ENCODE data around the gene TBC1D4.

The TBC1D4 gene

DNA sequence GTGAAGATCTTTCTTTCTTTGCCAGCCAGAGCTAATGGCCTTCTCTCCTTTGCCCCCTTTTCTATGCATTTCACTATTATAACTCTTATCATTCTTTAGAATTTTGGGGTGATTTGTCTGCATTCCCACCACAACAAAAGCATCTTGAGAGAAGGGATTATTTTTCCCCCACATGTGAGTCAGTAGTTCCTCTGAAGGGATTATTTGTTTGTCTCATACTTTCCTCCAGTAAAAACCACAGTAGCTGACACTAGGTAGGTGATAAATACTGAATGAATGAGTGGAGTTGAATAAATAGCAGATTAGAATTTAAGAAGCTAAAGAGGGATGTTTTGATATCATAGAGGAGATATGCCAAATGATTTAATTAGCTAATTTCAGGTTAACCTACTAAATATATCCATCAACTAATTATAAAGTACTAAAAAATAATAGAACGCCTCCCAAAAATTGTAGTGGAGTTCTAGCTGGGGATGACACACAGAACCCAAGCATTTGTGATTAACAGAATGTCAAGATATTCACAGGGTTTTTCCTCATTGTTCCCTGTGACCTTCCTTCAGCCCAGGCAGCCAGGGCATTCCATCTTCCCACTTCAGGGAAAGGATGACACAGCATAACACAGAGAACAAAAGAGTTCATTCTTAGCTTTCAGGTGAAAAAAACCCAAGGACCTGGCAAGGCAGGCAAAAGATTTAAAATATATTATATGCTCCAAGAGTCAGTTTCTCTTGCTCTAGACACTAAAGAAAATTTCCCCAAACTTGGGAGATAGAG, 3.5 kb upstream of the TBC1D4 start:
- peaks cover 3 to 10% of the 10 kb centered on the region in 2 experiments for H3K4me1 ChIP-seq (ENCODE audit: control insufficient read depth in 1 of 2, insufficient read depth in 2 of 2, low read length in 2 of 2)
- WGBS (ENCODE audit: extremely low coverage, insufficient coverage, insufficient read length): no CpG with 5 or more reads among the region's 1 CpG
- H3K14ac ChIP-seq (ENCODE audit: low read length): no peak overlapping the region
- no peaks in the 10 kb centered on the region for H3K9me3 ChIP-seq (ENCODE audit: insufficient read depth, low read depth, low read length)
- H4K91ac ChIP-seq (ENCODE audit: low read depth, low read length): no peak overlapping the region
- H4K8ac ChIP-seq (ENCODE audit: low read depth, low read length): no peak overlapping the region
- H2BK5ac ChIP-seq (ENCODE audit: low read depth, low read length, poor library complexity): no peak overlapping the region
- no peaks in the 10 kb centered on the region for H3K36me3 ChIP-seq (ENCODE audit: control insufficient read depth in 1 of 2, insufficient read depth in 2 of 2, low read length in 2 of 2)
- H3K23ac ChIP-seq (ENCODE audit: low read length): no peak overlapping the region
- H2AFZ ChIP-seq (ENCODE audit: insufficient read depth, low read length, poor library complexity): no peak overlapping the region
- H3K27ac ChIP-seq (ENCODE audit: low read depth, low read length): no peak overlapping the region
- no peak for DNase-seq
- no peak overlapping the region for H3K4me3 ChIP-seq (ENCODE audit: low read depth, low read length)
- peaks cover 6% of the 10 kb centered on the region for H3K79me1 ChIP-seq (ENCODE audit: low read length)
- H3K9ac ChIP-seq (ENCODE audit: low read length): no peak overlapping the region
- no peak overlapping the region for H2AK5ac ChIP-seq (ENCODE audit: low read length)
- H4K12ac ChIP-seq (ENCODE audit: low read depth, low read length): no peak overlapping the region
- H3K18ac ChIP-seq (ENCODE audit: low read length): no peak overlapping the region
- no peak overlapping the region for H3K4me2 ChIP-seq (ENCODE audit: low read length)
- no peaks in the 10 kb centered on the region for H3K79me2 ChIP-seq (ENCODE audit: control insufficient read depth, insufficient read depth, low read length, poor library complexity)
- no peaks in the 10 kb centered on the region for H3K27me3 ChIP-seq (ENCODE audit: insufficient read depth, low read length)
- H3K4ac ChIP-seq (ENCODE audit: low read depth, low read length): no peak overlapping the region
- no peak overlapping the region for H2BK12ac ChIP-seq (ENCODE audit: low read length)
- H2BK120ac ChIP-seq (ENCODE audit: insufficient read depth, low read length, poor library complexity): no peak overlapping the region

DNA sequence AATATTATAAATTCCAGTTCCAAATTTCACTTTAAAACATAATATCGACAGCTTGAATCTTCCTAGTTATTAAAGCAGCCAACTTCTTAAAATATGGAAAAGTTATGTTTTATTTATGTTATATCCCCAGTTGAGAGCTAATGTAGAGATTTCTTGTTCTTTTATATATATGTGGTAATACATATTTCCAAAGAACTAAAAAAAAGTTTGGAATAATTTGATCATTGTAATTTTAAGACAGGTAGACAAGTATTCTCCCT, 781 bp upstream of the TBC1D4 start:
- Histone ChIP-seq H4K12ac (ENCODE audit: low read depth, low read length) (no peak overlapping the region), H3K4me2 (ENCODE audit: low read length) (no peak overlapping the region), H3K27me3 (ENCODE audit: insufficient read depth, low read length) (no peaks in the 10 kb centered on the region), H2BK12ac (ENCODE audit: low read length) (no peak overlapping the region), H2AK5ac (ENCODE audit: low read length) (no peak overlapping the region), H3K4me3 (ENCODE audit: low read depth, low read length) (no peak overlapping the region), H4K8ac (ENCODE audit: low read depth, low read length) (no peak overlapping the region), H2BK5ac (ENCODE audit: low read depth, low read length, poor library complexity) (no peak overlapping the region), H3K23ac (ENCODE audit: low read length) (no peak overlapping the region), H3K9ac (ENCODE audit: low read length) (no peak overlapping the region), H2AFZ (ENCODE audit: insufficient read depth, low read length, poor library complexity) (no peak overlapping the region), H3K36me3 (ENCODE audit: control insufficient read depth in 1 of 2, insufficient read depth in 2 of 2, low read length in 2 of 2) (no peaks in the 10 kb centered on the region), H3K9me3 (ENCODE audit: insufficient read depth, low read depth, low read length) (no peaks in the 10 kb centered on the region), H3K4me1 (ENCODE audit: control insufficient read depth in 1 of 2, insufficient read depth in 2 of 2, low read length in 2 of 2) (peaks cover 3 to 10% of the 10 kb centered on the region in 2 experiments), H3K79me1 (ENCODE audit: low read length) (peaks cover 6% of the 10 kb centered on the region), H3K18ac (ENCODE audit: low read length) (no peak overlapping the region), H3K4ac (ENCODE audit: low read depth, low read length) (no peak overlapping the region), H2BK120ac (ENCODE audit: insufficient read depth, low read length, poor library complexity) (no peak overlapping the region), H3K79me2 (ENCODE audit: control insufficient read depth, insufficient read depth, low read length, poor library complexity) (no peaks in the 10 kb centered on the region), H4K91ac (ENCODE audit: low read depth, low read length) (no peak overlapping the region), H3K27ac (ENCODE audit: low read depth, low read length) (no peak overlapping the region), H3K14ac (ENCODE audit: low read length) (no peak overlapping the region)
- no peak for DNase-seq
- no CpG with 5 or more reads among the region's 1 CpG for WGBS (ENCODE audit: extremely low coverage, insufficient coverage, insufficient read length)

DNA sequence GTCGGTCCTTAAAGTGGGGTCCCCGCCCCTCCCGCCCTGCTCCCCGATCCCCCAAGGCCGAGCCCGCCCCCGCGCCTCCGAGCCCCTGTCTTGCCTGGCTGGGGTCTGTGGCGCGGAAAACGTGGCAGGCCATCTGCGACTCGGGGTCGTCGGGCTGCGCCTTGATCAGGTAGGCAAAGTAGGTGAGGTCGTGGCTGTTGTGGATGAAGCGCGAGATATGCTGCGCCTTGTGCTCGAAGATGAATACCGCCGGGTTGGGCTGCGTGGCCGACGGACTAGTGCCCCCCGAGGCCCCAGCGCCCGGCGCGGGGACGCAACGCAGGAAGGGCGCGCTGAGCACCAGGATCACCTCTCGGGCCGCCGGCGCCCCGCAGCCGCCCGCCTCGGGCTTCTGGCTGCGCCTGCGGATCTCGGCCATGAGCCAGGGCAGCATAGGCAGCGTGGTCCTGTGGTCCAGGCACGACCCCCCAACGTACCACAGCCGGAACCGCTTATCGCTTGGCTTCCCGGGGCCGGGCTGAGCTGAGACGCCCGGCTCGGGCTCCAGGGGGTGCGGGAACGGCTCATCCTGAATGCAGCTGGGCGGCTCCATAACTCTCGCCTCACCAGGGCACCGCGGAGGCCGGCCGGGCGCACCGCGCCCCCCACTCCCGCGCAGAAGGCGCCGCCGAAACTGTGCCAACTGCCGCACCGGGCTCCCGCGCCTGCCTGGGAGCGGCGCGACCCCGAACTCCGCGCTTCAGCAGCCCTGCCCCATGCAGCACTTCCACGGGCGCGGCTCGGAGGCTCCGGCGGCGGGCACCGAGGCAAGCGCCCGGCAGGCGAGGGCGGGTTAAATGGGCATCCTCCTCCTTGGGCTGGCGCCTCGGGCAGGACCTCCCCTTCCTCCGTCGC, 546 bp downstream of the TBC1D4 start:
- Histone ChIP-seq H3K4me2 (ENCODE audit: low read length) (peak overlapping the region; percentile 84), H3K9ac (ENCODE audit: low read length) (no peak overlapping the region), H3K23ac (ENCODE audit: low read length) (no peak overlapping the region), H3K4me3 (ENCODE audit: low read depth, low read length) (peak overlapping the region; percentile 81), H4K12ac (ENCODE audit: low read depth, low read length) (no peak overlapping the region), H2AK5ac (ENCODE audit: low read length) (no peak overlapping the region), H3K4ac (ENCODE audit: low read depth, low read length) (no peak overlapping the region), H3K79me1 (ENCODE audit: low read length) (peaks cover 6% of the 10 kb centered on the region), H3K36me3 (ENCODE audit: control insufficient read depth in 1 of 2, insufficient read depth in 2 of 2, low read length in 2 of 2) (no peaks in the 10 kb centered on the region), H3K79me2 (ENCODE audit: control insufficient read depth, insufficient read depth, low read length, poor library complexity) (no peaks in the 10 kb centered on the region), H3K9me3 (ENCODE audit: insufficient read depth, low read depth, low read length) (no peaks in the 10 kb centered on the region), H2AFZ (ENCODE audit: insufficient read depth, low read length, poor library complexity) (peak overlapping the region; percentile 61), H2BK120ac (ENCODE audit: insufficient read depth, low read length, poor library complexity) (no peak overlapping the region), H4K8ac (ENCODE audit: low read depth, low read length) (peak overlapping the region; percentile 12), H3K4me1 (ENCODE audit: control insufficient read depth in 1 of 2, insufficient read depth in 2 of 2, low read length in 2 of 2) (peaks cover 3 to 10% of the 10 kb centered on the region in 2 experiments), H3K14ac (ENCODE audit: low read length) (no peak overlapping the region), H3K27ac (ENCODE audit: low read depth, low read length) (no peak overlapping the region), H2BK12ac (ENCODE audit: low read length) (no peak overlapping the region), H2BK5ac (ENCODE audit: low read depth, low read length, poor library complexity) (no peak overlapping the region), H3K18ac (ENCODE audit: low read length) (no peak overlapping the region), H4K91ac (ENCODE audit: low read depth, low read length) (no peak overlapping the region), H3K27me3 (ENCODE audit: insufficient read depth, low read length) (no peaks in the 10 kb centered on the region)
- WGBS (ENCODE audit: extremely low coverage, insufficient coverage, insufficient read length): no CpG with 5 or more reads among the region's 100 CpGs
- DNase-seq: peak; percentile 17 to 50

DNA sequence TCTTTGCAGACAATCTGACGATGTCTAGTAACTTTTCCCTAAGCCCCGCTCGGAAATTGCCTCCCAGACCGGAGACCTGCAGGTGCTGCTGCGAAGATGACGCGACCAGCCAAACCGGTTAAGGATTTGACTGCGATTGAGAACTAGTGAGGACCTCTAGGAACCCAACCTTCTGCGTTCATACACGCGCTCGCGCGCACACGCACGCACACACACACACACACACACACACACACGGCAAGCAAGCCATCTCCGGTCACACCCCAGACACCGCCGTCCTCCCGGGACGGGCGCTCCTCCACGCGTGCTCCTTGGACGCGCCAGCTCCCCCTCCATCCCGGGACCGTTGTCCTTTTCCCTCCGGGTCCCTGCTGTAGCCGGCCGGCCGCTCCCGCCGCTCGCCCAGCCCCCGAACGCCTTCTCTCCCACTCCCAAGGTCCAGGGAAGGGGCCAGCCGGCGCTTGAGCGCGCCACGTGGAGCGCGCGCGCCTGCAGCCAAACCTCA, 1.2 kb downstream of the TBC1D4 start:
- H2BK12ac ChIP-seq (ENCODE audit: low read length): no peak overlapping the region
- no peak overlapping the region for H2BK5ac ChIP-seq (ENCODE audit: low read depth, low read length, poor library complexity)
- peak overlapping the region; percentile 19 for H2AFZ ChIP-seq (ENCODE audit: insufficient read depth, low read length, poor library complexity)
- H3K79me2 ChIP-seq (ENCODE audit: control insufficient read depth, insufficient read depth, low read length, poor library complexity): no peaks in the 10 kb centered on the region
- no peak overlapping the region for H3K18ac ChIP-seq (ENCODE audit: low read length)
- no peak overlapping the region for H4K8ac ChIP-seq (ENCODE audit: low read depth, low read length)
- H3K4ac ChIP-seq (ENCODE audit: low read depth, low read length): no peak overlapping the region
- no peak overlapping the region for H3K9ac ChIP-seq (ENCODE audit: low read length)
- peak overlapping the region; percentile 84 for H3K4me2 ChIP-seq (ENCODE audit: low read length)
- WGBS (ENCODE audit: extremely low coverage, insufficient coverage, insufficient read length): no CpG with 5 or more reads among the region's 48 CpGs
- no peak overlapping the region for H2AK5ac ChIP-seq (ENCODE audit: low read length)
- H3K4me1 ChIP-seq (ENCODE audit: control insufficient read depth in 1 of 2, insufficient read depth in 2 of 2, low read length in 2 of 2): peaks cover 0 to 6% of the 10 kb centered on the region in 2 experiments
- no peak overlapping the region for H2BK120ac ChIP-seq (ENCODE audit: insufficient read depth, low read length, poor library complexity)
- no peak overlapping the region for H3K27ac ChIP-seq (ENCODE audit: low read depth, low read length)
- peak overlapping the region; percentile 81 for H3K4me3 ChIP-seq (ENCODE audit: low read depth, low read length)
- no peaks in the 10 kb centered on the region for H3K36me3 ChIP-seq (ENCODE audit: control insufficient read depth in 1 of 2, insufficient read depth in 2 of 2, low read length in 2 of 2)
- no peak overlapping the region for H3K14ac ChIP-seq (ENCODE audit: low read length)
- DNase-seq: peak; percentile 94 to 96
- H3K79me1 ChIP-seq (ENCODE audit: low read length): peaks cover 3% of the 10 kb centered on the region
- no peaks in the 10 kb centered on the region for H3K27me3 ChIP-seq (ENCODE audit: insufficient read depth, low read length)
- no peak overlapping the region for H3K23ac ChIP-seq (ENCODE audit: low read length)
- H4K91ac ChIP-seq (ENCODE audit: low read depth, low read length): no peak overlapping the region
- no peaks in the 10 kb centered on the region for H3K9me3 ChIP-seq (ENCODE audit: insufficient read depth, low read depth, low read length)
- H4K12ac ChIP-seq (ENCODE audit: low read depth, low read length): no peak overlapping the region
